Large intestine (tissue), 3 donors: ENCODE data around the gene MYF6. TPM values are rescaled to one million over a fixed set of nuclear protein-coding genes. Genes with fewer than 3 reads are reported as not detected.

ENCODE experiments used
- DNase-seq, 2 donors: peaks; one replicate each; pipeline versions ENCODE4 v3.0.0 to v3.0.0-alpha.2; 2013
- H3K27ac ChIP-seq: one replicate; pipeline ENCODE4 v1.5.1; 2013; ENCODE audit warnings: low read length
- H3K27me3 ChIP-seq: 2 replicates; pipeline ENCODE4 v1.6.1; 2013; ENCODE audit warnings: low read length; ENCODE audit not compliant: control insufficient read depth, insufficient read depth
- H3K36me3 ChIP-seq: 2 replicates; pipeline ENCODE4 v1.6.1; 2013; ENCODE audit warnings: low read length; ENCODE audit not compliant: control insufficient read depth, insufficient read depth
- H3K4me1 ChIP-seq: one replicate; pipeline ENCODE4 v1.6.1; 2013; ENCODE audit warnings: low read length; ENCODE audit not compliant: control insufficient read depth, insufficient read depth
- H3K4me3 ChIP-seq: one replicate; pipeline ENCODE4 v1.5.1; 2013; ENCODE audit warnings: low read length
- H3K9me3 ChIP-seq: one replicate; pipeline ENCODE4 v1.6.1; 2013; ENCODE audit warnings: mild to moderate bottlenecking, low read depth, low read length, moderate library complexity; ENCODE audit not compliant: control insufficient read depth
- WGBS: methylation state at CpG from one replicate; pipeline ENCODE4 v1.1.5; 2013; ENCODE audit warnings: low lambda C conversion rate; ENCODE audit not compliant: insufficient coverage; 5-methylcytosine and 5-hydroxymethylcytosine counted together
- polyA plus RNA-seq: library from polyadenylated mRNA; unstranded; fragments of 120-200 nt; gene quantifications from one replicate; pipeline ENCODE4 v1.2.1, GENCODE V29; 2013

The MYF6 gene
- polyA plus RNA-seq, 1 donor = 0.21 TPM

DNA sequence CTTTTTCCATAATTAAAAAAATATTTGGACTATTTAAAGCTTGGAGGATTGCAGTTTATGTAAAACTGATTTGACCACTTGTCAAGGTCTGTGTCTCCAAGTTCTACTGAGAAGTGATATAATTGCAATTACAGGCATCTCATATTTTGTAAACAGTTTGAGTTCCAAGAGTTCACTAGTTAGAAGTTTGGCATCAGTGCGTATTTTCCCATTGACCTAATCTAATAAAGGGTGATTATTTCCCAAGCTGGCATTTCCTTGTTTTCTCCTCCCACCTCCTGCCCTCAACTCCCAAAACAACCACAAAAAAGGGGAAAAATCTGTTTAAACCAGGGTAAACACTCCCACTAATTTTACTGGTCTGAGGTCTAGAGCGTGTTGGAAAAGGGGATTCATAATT is 3.0 kb upstream of the MYF6 start:
- no peak for DNase-seq
- Histone ChIP-seq H3K27me3 (peaks cover 27% of the 10 kb centered on the region), H3K4me1 (no peaks in the 10 kb centered on the region), H3K36me3 (no peaks in the 10 kb centered on the region), H3K9me3 (no peaks in the 10 kb centered on the region), H3K27ac (no peak overlapping the region), H3K4me3 (no peak overlapping the region)
- 100% methylated on average over 1 of the region's 2 CpGs for WGBS

DNA sequence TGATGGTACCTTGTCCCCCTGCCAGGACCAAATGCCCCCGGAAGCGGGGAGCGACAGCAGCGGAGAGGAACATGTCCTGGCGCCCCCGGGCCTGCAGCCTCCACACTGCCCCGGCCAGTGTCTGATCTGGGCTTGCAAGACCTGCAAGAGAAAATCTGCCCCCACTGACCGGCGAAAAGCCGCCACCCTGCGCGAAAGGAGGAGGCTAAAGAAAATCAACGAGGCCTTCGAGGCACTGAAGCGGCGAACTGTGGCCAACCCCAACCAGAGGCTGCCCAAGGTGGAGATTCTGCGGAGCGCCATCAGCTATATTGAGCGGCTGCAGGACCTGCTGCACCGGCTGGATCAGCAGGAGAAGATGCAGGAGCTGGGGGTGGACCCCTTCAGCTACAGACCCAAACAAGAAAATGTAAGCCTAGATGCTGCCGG is 410 bp downstream of the MYF6 start:
- Histone ChIP-seq H3K36me3 (no peaks in the 10 kb centered on the region), H3K9me3 (no peaks in the 10 kb centered on the region), H3K27me3 (peaks cover 50% of the 10 kb centered on the region), H3K4me1 (no peaks in the 10 kb centered on the region), H3K4me3 (no peak overlapping the region), H3K27ac (no peak overlapping the region)
- no peak for DNase-seq
- WGBS = 47% methylated on average over 3 of the region's 21 CpGs

DNA sequence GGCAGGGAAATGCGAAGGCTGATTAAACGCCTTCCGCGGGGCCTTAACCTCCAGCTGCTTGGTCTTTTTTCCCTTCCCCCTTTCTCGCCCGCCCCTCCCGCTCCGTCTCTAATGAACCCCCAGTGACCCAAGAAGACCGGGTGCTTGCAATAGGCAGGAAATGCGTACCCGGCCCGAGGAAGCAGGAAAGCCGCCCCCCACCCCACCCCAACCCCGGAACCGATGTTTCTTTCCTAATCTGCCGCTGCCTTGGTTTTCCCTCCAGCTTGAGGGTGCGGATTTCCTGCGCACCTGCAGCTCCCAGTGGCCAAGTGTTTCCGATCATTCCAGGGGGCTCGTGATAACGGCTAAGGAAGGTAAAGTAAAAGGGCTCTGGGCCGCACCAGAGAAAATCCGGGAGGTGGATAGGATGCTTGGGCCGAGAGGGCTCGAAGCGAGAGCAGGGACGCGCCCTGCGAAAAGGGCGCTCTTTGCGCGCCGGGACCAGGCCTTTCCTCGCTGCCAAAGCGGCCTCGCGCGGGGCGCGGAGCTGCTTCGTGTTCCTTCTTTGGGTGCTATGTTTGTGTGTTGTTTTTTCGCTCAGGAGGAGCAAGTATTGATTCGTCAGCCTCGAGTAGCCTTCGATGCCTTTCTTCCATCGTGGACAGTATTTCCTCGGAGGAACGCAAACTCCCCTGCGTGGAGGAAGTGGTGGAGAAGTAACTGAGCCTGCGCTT is 983 bp downstream of the MYF6 start:
- WGBS = 0% methylated on average over 3 of the region's 50 CpGs
- Histone ChIP-seq H3K4me3 (no peak overlapping the region), H3K27me3 (peaks cover 54% of the 10 kb centered on the region), H3K36me3 (no peaks in the 10 kb centered on the region), H3K27ac (no peak overlapping the region), H3K9me3 (no peaks in the 10 kb centered on the region), H3K4me1 (no peaks in the 10 kb centered on the region)
- DNase-seq = no peak

DNA sequence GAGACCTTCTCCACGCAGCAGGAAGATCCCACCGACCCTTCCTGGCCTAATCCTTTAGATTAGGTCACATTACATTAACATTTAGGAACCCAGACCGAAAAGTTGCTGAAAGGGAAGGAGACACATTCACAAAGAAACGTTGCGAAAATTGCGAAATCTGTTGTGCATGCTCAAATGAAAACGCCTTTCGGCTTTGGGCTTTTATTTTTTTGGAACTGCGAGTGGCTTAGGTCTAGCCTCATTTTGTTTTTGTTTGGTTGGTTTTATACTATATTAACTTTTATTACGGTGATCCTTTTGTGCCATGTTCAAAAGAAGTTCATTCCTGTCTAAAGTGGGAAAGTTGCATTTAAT is 1.5 kb downstream of the MYF6 start:
- H3K4me1 ChIP-seq = no peaks in the 10 kb centered on the region
- no peak for DNase-seq
- no peaks in the 10 kb centered on the region for H3K36me3 ChIP-seq
- 40% methylated on average over 2 of the region's 10 CpGs for WGBS
- H3K9me3 ChIP-seq = no peaks in the 10 kb centered on the region
- H3K27me3 ChIP-seq = peaks cover 60% of the 10 kb centered on the region
- no peak overlapping the region for H3K27ac ChIP-seq
- H3K4me3 ChIP-seq = no peak overlapping the region

DNA sequence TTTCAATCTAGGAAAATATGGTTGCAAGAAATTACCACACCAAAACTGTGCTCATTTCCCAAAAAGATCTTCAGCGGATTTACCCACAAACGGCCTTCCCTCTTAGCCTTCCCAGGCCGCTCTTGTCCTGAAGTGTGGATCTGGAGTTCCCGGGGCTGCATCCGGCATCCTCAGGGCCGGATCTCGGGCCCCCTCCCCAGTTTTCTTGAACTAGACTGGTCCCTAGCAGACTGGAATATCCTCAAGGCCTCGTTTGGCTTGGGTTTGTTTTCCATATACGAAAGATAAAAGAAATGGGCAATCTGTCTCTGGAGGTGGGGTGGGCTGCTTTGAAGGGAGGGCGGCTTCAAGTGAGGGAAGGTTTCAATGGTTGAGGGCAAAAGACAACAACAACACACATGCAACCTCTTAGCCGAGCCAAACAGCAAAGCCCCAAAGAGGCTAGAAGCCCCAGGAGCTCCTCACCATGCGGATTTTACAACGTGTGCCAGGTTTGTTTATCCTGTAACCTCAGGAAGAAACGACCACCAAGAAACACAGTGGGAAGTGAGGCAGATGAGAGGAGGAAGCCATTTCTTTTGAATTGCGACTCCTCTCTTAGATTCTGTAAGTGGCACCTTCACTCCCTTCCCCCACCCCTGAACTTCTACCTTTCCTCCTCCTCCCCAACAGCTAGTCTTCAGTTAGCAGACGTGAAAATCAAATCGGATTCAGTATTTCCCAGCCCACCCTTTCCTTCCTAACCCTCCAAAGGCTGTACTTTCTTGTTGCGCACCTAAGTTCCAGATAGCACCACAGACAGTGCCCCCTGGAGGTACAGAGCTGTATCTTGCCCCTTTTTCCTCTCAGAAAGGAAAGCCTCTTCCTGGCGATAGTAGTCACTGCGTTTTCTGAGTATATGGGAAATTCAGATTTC is 2.6 kb downstream of the MYF6 start:
- no peaks in the 10 kb centered on the region for H3K4me1 ChIP-seq
- H3K27ac ChIP-seq = no peak overlapping the region
- H3K9me3 ChIP-seq = no peaks in the 10 kb centered on the region
- H3K36me3 ChIP-seq = no peaks in the 10 kb centered on the region
- DNase-seq = no peak
- peaks cover 71% of the 10 kb centered on the region for H3K27me3 ChIP-seq
- WGBS = 41% methylated on average over 4 of the region's 20 CpGs
- H3K4me3 ChIP-seq = no peak overlapping the region

DNA sequence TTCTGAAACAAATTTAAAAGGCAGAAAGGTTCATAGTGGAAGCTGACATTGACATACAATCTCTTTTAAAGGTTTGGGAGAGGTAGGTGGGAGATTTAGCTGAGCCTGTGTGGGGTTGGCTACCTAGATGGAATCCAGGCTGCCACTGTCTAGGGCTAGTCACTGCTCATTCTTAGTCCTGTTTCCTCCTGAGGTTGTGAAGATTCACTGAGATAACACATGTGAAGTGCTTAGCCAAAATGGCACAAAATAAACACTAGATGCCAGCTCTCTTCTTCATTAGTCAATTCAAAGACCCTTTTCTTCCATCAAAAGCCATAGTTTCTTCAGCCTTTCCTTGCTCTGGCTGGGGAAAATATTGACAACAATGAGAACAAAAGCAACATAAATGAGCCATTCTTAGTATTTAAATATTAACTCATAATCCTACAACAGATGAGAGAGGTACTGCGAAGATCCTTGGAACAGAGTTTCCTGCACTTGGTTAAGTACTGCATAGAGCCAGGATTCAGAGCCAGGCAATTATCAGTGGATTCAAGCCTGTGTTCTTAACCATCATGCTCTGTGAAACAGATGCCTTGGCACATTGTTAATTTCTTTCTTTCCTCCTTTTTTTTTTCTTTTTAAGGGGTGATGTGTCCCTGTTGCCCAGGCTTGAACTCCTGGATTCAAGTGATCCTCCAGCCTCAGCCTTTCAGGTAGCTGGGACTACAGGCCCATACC is 3.5 kb downstream of the MYF6 start:
- H3K4me3 ChIP-seq = no peak overlapping the region
- peaks cover 79% of the 10 kb centered on the region for H3K27me3 ChIP-seq
- no peak for DNase-seq
- no peaks in the 10 kb centered on the region for H3K9me3 ChIP-seq
- H3K27ac ChIP-seq = no peak overlapping the region
- no CpG with 5 or more reads among the region's 1 CpG for WGBS
- no peaks in the 10 kb centered on the region for H3K4me1 ChIP-seq
- H3K36me3 ChIP-seq = no peaks in the 10 kb centered on the region

DNA sequence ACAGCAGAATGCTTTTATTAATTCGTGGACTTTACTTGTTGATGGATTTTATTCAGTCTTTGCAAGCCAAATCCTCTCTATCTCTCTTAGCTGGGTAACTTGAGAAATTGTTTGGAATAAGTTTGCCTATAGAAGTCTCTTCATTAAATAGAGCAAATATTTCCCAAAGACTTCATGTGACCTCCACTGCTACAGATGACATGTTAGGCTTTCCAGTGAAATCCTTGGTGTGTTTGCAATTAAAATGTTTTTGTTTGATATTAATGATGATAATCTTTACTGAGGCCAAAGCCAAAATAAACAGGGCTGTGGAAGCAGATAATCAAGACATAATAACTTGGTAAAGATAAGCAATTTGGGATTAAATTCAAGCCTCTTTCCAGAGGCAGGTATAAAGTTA is 4.4 kb downstream of the MYF6 start:
- Histone ChIP-seq H3K4me3 (no peak overlapping the region), H3K27me3 (peaks cover 85% of the 10 kb centered on the region), H3K27ac (no peak overlapping the region), H3K4me1 (no peaks in the 10 kb centered on the region), H3K36me3 (no peaks in the 10 kb centered on the region), H3K9me3 (peaks cover 2% of the 10 kb centered on the region)
- WGBS = 89% methylated on average over 1 of the region's 1 CpG
- no peak for DNase-seq

DNA sequence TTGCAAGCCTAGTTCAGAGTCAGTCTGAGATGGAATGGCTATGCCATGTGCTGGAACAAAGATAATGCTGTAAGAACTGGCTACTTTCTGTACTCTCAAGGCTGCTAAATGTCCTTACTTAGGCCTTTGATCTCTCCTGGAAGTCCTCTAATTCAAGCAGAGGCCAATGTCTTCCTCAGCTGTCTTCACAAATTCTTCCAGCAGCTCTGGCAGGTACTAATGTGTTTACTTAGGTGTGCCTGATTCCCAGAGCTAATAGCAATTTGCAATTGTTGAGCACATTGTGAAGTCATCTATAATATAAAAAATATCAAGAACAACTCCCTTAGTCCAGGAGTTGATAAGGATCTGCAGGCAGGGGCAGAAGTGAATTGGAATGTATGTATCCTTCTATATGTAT is 5.4 kb downstream of the MYF6 start:
- Histone ChIP-seq H3K4me1 (no peaks in the 10 kb centered on the region), H3K36me3 (no peaks in the 10 kb centered on the region), H3K27ac (no peak overlapping the region), H3K4me3 (no peak overlapping the region), H3K9me3 (peaks cover 2% of the 10 kb centered on the region), H3K27me3 (peaks cover 85% of the 10 kb centered on the region)
- no peak for DNase-seq

DNA sequence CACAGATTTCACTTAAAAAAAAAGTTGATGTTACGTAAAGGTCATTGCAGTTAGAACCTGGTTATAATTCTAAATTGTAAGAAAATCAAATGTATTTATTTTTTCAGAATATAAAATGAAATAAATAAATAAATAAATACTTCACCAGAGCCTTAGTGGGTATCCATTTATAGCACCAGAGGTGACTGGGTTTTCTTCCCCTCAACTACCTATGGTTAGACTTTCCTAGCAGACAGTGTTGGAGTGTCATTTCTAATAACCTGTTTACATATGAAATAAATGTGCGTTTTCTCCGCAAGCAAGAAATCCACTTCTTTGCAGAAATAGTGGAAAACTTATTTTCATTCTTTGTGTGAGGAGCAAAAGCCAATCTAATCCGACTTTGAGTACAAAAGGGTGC is 6.0 kb downstream of the MYF6 start:
- Histone ChIP-seq H3K36me3 (no peaks in the 10 kb centered on the region), H3K4me3 (no peak overlapping the region), H3K4me1 (no peaks in the 10 kb centered on the region), H3K27me3 (peaks cover 83% of the 10 kb centered on the region), H3K9me3 (peaks cover 2% of the 10 kb centered on the region), H3K27ac (no peak overlapping the region)
- DNase-seq = no peak
- WGBS = 71% methylated on average over 2 of the region's 4 CpGs

DNA sequence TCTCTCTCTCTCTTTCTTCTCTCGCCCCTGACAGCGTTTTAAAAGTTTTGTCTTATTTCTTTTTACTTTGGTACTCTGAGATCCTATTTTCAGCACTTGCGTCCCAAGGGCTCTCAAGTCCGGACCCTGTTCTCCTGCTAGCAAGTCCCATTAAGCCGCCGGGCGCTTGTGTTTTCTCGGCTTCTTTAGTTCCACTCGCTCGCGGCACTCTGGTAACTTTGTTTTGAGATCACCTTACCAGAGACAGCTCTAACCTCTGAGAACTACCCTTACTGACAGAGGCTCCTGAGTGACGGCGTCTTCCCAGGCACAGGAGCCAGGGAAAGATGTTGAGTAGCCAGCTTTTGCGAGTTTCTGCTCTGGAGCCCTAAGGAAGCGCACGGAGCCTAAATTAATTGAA is 6.6 kb downstream of the MYF6 start:
- WGBS = 0% methylated on average over 4 of the region's 16 CpGs
- no peak for DNase-seq

More for the DNA sequence above, 6.6 kb downstream of the MYF6 start:
- H3K27ac ChIP-seq = no peak overlapping the region
- no peaks in the 10 kb centered on the region for H3K4me1 ChIP-seq
- peaks cover 2% of the 10 kb centered on the region for H3K9me3 ChIP-seq
- H3K27me3 ChIP-seq = peaks cover 81% of the 10 kb centered on the region
- H3K4me3 ChIP-seq = no peak overlapping the region
- H3K36me3 ChIP-seq = no peaks in the 10 kb centered on the region
